Activated CD4-positive, alpha-beta T cell treated with anti-CD3 and anti-CD28 coated beads for 36 hours (primary cell): ENCODE measurements around the gene CABP1. TPM values are rescaled to one million over a fixed set of nuclear protein-coding genes. Genes with fewer than 3 reads are reported as not detected.
"Not testable (repeated sequence)": the region's sequence is repeated elsewhere in the genome, so short reads cannot be mapped to it uniquely, and the experiment has no call there.

Source experiments
- ATAC-seq: fragments of 200-7000 bp; cut with Tn5 transposase; one replicate; pipeline ENCODE4 v1.10.0; 2021; ENCODE audit warnings: mild to moderate bottlenecking, moderate library complexity
- CTCF ChIA-PET: fragments of 350-600 bp; sonication (Branson Sonifier 250); formaldehyde crosslinking; loops from one replicate; lab custom pipeline; 2021; ENCODE audit warnings: antibody characterized with exemption; lab: Charles Lee
- POLR2A ChIA-PET: fragments of 350-600 bp; sonication (Branson Sonifier 250); formaldehyde crosslinking; loops from one replicate; lab custom pipeline; 2021; ENCODE audit warnings: antibody characterized with exemption, inconsistent platforms; lab: Charles Lee
- DNase-seq: peaks from one replicate; pipeline ENCODE4 v3.0.0-alpha.2; 2020
- H3K27ac Mint-ChIP-seq: one replicate; pipeline ENCODE4 v1.8.0; 2021; ENCODE audit warnings: mixed read lengths
- H3K27me3 Mint-ChIP-seq: one replicate; pipeline ENCODE4 v1.8.0; 2021; ENCODE audit warnings: mixed read lengths
- H3K36me3 Mint-ChIP-seq: one replicate; pipeline ENCODE4 v1.8.0; 2021; ENCODE audit warnings: low read depth, mixed read lengths
- H3K4me1 Mint-ChIP-seq: one replicate; pipeline ENCODE4 v1.8.0; 2021; ENCODE audit warnings: mixed read lengths
- H3K4me3 Mint-ChIP-seq: one replicate; pipeline ENCODE4 v1.8.0; 2021; ENCODE audit warnings: mild to moderate bottlenecking, moderate library complexity, mixed read lengths
- H3K9me3 Mint-ChIP-seq: one replicate; pipeline ENCODE4 v1.8.0; 2021; ENCODE audit warnings: low read depth, mixed read lengths
- intact Hi-C, 2 experiments: fragments of 100-400 bp; cut with DNase I in 1 of 2; cut with micrococcal nuclease in 1 of 2; formaldehyde crosslinking; loops; one replicate each; pipeline versions ENCODE4 v1.14.2 to v1.15.1; 2022 to 2024; cut with DNase I, micrococcal nuclease
- total RNA-seq, 2 experiments: library from RNA; stranded (reverse); gene quantifications; one replicate each; pipeline ENCODE4 v1.2.3, GENCODE V29; 2021

CABP1 gene
- under 1 TPM; 0.73 to 0.90 TPM for total RNA-seq

DNA sequence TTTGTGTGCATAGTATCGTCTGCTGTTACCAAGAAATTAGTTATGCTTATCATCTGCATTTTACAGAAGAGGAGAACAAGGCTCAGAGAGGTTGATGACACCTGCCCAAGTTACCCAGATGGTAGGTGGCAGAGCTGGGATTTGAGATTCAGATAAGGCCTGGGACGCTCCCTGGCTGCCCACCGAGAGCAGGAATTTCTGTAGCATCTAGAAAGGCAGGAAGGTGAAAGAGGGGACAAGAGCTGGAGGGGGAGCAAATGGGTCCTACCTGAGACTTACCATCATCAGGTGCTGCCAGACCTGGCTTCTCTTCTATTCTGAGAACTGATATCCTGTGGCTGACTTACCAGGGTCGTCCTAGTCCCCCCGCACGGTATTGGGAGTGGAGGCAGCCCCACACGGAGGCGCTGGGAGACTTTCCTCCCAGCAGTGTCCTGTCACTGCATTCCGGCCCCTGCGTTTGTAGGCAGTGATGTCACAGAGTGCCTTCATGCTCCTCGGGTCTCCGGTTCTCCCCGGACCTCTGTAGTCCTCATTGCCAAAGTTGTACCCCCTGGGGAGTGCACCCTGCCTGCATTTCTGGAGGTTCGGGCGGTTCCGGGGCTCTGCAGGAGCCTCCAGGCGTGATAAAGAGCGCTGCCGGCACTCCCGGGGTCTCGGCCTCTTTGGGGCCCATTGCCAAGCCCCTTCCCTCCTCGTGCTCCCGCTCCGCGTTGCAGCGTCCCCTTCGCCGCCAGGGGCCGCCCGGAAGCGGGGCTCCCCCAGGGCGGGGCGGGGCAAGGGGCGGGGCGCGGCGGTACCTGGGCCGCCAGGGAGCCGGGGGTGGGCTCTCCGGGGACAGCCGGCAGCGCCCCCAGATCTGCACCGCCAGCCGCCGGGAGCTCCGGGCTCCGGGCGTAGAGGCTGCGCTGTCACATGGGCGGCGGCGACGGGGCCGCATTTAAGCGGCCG lies at the start of gene CABP1:
TSS of gene CABP1 (plus strand) at position 856 of the 951 bp plus-strand sequence. CDS start at position 916, 60 bp downstream.
- intact Hi-C loops, result loop anchor here (2.0 to 10.0 kb wide), 4 partner anchors 47 to 475 kb away; partner anchors contain the start of gene MLEC (in 1 of the 2)
- ChIA-PET POLR2A (interaction anchor here (0.5 to 0.7 kb wide), 2 partner anchors 8 to 48 kb away, joined by 3 read pairs; no protein-coding TSS in a partner anchor), CTCF (interaction anchor here (0.5 to 2.0 kb wide), 6 partner anchors 9 to 331 kb away, joined by 3 to 8 read pairs (median 4); partner anchors contain the start of gene POP5)
- peak within 1 kb of the TSS; percentile 63 for H3K4me3 Mint-ChIP-seq
- H3K9me3 Mint-ChIP-seq, result no peaks in the 10 kb centered on the region
- H3K4me1 Mint-ChIP-seq, result peaks cover 6% of the 10 kb centered on the region
- DNase-seq, result peak; percentile 79
- peaks cover 36% of the 10 kb centered on the region for H3K27me3 Mint-ChIP-seq
- H3K27ac Mint-ChIP-seq, result no peak within 1 kb of the TSS
- peak; percentile 86 for ATAC-seq
- H3K36me3 Mint-ChIP-seq, result no peaks in the 10 kb centered on the region

- Mint-ChIP-seq H3K4me3 (no peak overlapping the region), H3K27ac (no peak overlapping the region), H3K9me3 (no peaks in the 10 kb centered on the region), H3K4me1 (no peaks in the 10 kb centered on the region), H3K27me3 (peaks cover 2% of the 10 kb centered on the region), H3K36me3 (no peaks in the 10 kb centered on the region)
- DNase-seq, result no peak
- CTCF ChIA-PET, result interaction anchor here (1.3 to 1.4 kb wide), 2 partner anchors 56 to 59 kb away, joined by 3 to 6 read pairs; no protein-coding TSS in a partner anchor
- ATAC-seq, result no peak
- intact Hi-C loops, result no loop called here
- POLR2A ChIA-PET, result interaction anchor here (0.7 kb wide), 1 partner anchor 58 kb away, joined by 3 read pairs; no protein-coding TSS in a partner anchor
Observed at GRCh38 chr12:120590741-120591407, 49.6 kb upstream of the CABP1 start.

DNA sequence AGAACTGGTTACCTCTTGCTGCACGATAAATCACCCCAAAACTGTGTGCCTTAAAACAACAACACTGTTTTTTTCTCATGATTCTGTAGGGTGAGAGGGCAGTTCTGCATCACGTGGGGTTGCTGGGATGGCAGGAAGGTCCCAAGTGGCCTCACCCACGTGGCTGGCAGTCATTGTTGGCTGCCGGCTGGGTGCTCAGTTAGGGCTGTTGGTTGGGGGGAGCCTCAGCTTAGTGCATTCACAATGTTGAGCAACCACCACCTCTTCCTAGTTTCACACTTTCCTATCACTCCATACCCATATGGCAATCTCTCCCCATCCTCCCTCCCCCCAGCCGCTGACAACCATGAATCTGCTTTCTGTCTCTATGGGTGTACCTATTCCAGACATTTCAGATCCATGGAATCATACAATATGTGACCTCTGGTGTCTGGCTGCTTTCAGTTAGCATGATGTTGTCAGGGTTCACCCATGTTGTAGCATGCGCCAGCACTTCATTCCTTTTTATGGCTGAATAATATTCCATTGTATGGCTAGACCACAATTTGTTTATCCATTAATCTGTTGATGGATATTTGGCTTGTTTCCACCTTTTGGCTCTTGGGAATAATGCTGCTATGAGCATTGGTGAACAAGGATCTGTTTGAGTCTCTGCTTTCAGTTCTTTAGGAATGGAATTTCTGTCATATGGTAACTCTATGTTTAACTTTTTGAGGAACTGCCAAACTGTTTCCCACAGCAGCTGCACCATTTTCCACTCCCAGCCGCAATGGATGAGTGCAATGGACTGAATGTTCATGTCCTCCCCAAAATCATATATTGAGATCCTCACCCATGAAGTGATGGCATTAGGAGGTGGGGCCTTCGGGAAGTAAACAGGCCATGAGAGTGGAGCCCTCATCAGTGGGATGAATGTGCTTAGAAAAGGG lies 48.0 kb upstream of the CABP1 start:
- ATAC-seq, result no peak
- Mint-ChIP-seq H3K27me3 (no peaks in the 10 kb centered on the region), H3K27ac (no peak overlapping the region)

GRCh38 chr12:120596901-120597300 lies 43.5 kb upstream of the CABP1 start:
- no peak overlapping the region for H3K27ac Mint-ChIP-seq
- POLR2A ChIA-PET, result no interaction called here
- DNase-seq, result no peak
- peaks cover 7% of the 10 kb centered on the region for H3K27me3 Mint-ChIP-seq
- CTCF ChIA-PET, result interaction anchor here (1.0 kb wide), 1 partner anchor 13 kb away, joined by 4 read pairs; no protein-coding TSS in a partner anchor
- no peaks in the 10 kb centered on the region for H3K36me3 Mint-ChIP-seq
- intact Hi-C loops, result no loop called here
- no peaks in the 10 kb centered on the region for H3K4me1 Mint-ChIP-seq
- no peaks in the 10 kb centered on the region for H3K9me3 Mint-ChIP-seq
- no peak for ATAC-seq
- no peak overlapping the region for H3K4me3 Mint-ChIP-seq

More for the DNA sequence above, 48.0 kb upstream of the CABP1 start:
- H3K9me3 Mint-ChIP-seq, result no peaks in the 10 kb centered on the region
- ChIA-PET CTCF (interaction anchor here (0.6 kb wide), 1 partner anchor 42 kb away, joined by 3 read pairs; no protein-coding TSS in a partner anchor), POLR2A (no interaction called here)
- no peaks in the 10 kb centered on the region for H3K4me1 Mint-ChIP-seq
- no peak overlapping the region for H3K4me3 Mint-ChIP-seq
- H3K36me3 Mint-ChIP-seq, result no peaks in the 10 kb centered on the region
- intact Hi-C loops, result no loop called here
- DNase-seq, result no peak

DNA sequence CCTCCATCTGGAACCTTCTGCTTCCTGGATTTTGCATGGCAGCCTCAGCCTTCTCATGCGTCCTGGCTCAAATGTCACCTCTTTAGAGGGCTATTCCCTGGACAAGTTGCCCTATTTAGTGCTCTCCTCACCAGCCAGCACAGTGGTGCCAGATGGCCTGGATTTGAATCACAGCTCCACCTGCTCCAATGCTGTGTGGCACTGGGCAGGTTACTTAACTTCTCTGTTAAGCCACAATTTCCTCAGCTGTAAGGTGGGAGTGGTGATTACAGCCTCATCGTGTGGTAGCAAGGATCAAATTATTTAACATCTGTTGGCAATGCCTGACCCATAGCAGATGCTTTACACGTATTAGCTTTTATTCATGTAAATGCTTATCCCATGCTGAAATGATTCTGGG lies 42.6 kb upstream of the CABP1 start:
- CTCF ChIA-PET, result interaction anchor here (0.7 to 2.3 kb wide), 4 partner anchors 14 to 326 kb away, joined by 3 to 7 read pairs (median 4); partner anchors contain the start of gene POP5

GRCh38 chr12:120598674-120599463 lies 41.6 kb upstream of the CABP1 start:
- Mint-ChIP-seq H3K4me1 (no peaks in the 10 kb centered on the region), H3K4me3 (no peak overlapping the region), H3K36me3 (no peaks in the 10 kb centered on the region), H3K27me3 (peaks cover 10% of the 10 kb centered on the region), H3K27ac (no peak overlapping the region), H3K9me3 (no peaks in the 10 kb centered on the region)
- ChIA-PET POLR2A (no interaction called here), CTCF (interaction anchor here (0.5 to 2.3 kb wide), 5 partner anchors 17 to 1196 kb away, joined by 3 to 7 read pairs (median 3); partner anchors contain the start of gene POP5)
- DNase-seq (no peak), ATAC-seq (no peak)
- intact Hi-C loops, result no loop called here

More for the DNA sequence above, 42.6 kb upstream of the CABP1 start:
- ATAC-seq (no peak), DNase-seq (no peak)
- Mint-ChIP-seq H3K27ac (no peak overlapping the region), H3K27me3 (peaks cover 10% of the 10 kb centered on the region), H3K4me1 (no peaks in the 10 kb centered on the region), H3K9me3 (no peaks in the 10 kb centered on the region), H3K36me3 (no peaks in the 10 kb centered on the region), H3K4me3 (no peak overlapping the region)
- intact Hi-C loops, result no loop called here
- POLR2A ChIA-PET, result no interaction called here

DNA sequence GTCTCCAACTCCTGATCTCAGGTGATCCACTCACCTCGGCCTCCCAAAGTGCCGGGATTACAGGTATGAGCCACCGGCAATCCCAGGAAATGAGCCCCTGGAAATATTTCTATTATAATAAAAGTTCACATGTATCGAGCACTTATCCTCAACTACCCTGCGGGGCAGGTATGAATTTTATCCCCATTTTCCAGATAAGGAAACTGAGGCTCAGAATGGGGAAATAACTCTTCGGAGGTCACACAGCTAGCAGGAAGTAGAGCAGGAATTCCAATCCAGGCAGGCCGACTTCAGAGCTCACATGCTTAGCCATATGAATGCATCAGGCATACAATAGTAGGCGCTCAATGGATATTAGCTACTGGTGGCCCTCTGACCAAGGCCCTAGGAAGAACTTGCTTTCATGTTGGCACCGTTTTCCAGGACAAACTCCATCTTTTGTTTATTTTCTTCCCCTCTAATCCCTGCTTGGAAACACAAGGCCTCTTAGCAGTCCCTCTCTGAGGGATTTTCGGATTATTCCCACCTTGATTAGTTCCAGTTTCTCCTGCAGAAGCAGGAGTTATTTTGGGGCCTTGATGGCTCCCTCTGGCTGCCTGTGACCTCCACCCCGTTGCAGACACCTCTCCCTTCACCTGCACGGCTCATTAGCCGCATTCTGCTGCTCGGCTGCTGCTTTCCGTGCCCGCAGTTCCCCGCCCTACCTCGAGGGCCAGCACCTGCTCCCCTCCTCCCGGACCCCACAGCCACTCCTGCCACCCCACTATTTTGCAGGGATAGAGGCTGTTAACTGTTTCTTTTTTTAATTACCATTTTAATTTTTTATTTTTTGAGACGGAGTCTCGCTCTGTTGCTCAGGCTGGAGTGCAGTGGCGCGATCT lies 40.5 kb upstream of the CABP1 start:
- ChIA-PET CTCF (interaction anchor here (0.6 to 1.2 kb wide), 2 partner anchors 49 to 109 kb away, joined by 3 read pairs; no protein-coding TSS in a partner anchor), POLR2A (no interaction called here)
- H3K4me3 Mint-ChIP-seq, result no peak overlapping the region
- DNase-seq (no peak), ATAC-seq (no peak)
- H3K4me1 Mint-ChIP-seq, result no peaks in the 10 kb centered on the region
- no peaks in the 10 kb centered on the region for H3K36me3 Mint-ChIP-seq
- intact Hi-C loops, result no loop called here
- no peaks in the 10 kb centered on the region for H3K9me3 Mint-ChIP-seq
- H3K27me3 Mint-ChIP-seq, result peaks cover 10% of the 10 kb centered on the region
- no peak overlapping the region for H3K27ac Mint-ChIP-seq

- H3K4me3 Mint-ChIP-seq, intact Hi-C loops: not testable (repeated sequence)
Observed at GRCh38 chr12:120602416-120602815, 38.0 kb upstream of the CABP1 start.

GRCh38 chr12:120610560-120610959 lies 29.9 kb upstream of the CABP1 start:
- Mint-ChIP-seq H3K27ac (no peak overlapping the region), H3K27me3 (no peaks in the 10 kb centered on the region)

More at GRCh38 chr12:120602416-120602815, 38.0 kb upstream of the CABP1 start:
- ChIA-PET POLR2A (interaction anchor here (0.6 kb wide), 1 partner anchor 98 kb away, joined by 3 read pairs; no protein-coding TSS in a partner anchor), CTCF (interaction anchor here (0.6 to 1.3 kb wide), 2 partner anchors 21 to 40 kb away, joined by 3 to 5 read pairs; partner anchors contain the start of gene POP5)
- not testable (repeated sequence) for ATAC-seq, H3K36me3 Mint-ChIP-seq, DNase-seq, H3K27ac Mint-ChIP-seq, H3K4me1 Mint-ChIP-seq, H3K9me3 Mint-ChIP-seq
- H3K27me3 Mint-ChIP-seq, result peaks cover 10% of the 10 kb centered on the region

More at GRCh38 chr12:120610560-120610959, 29.9 kb upstream of the CABP1 start:
- Mint-ChIP-seq H3K36me3 (no peaks in the 10 kb centered on the region), H3K9me3 (no peaks in the 10 kb centered on the region), H3K4me3 (no peak overlapping the region), H3K4me1 (peaks cover 11% of the 10 kb centered on the region)
- ChIA-PET CTCF (interaction anchor here (0.6 to 1.2 kb wide), 3 partner anchors 38 to 577 kb away, joined by 3 to 4 read pairs (median 3); no protein-coding TSS in a partner anchor), POLR2A (no interaction called here)
- intact Hi-C loops, result no loop called here
- DNase-seq (no peak), ATAC-seq (no peak)
